Uterus (tissue), 4 donors: ENCODE data around the gene MBD5. TPM values are rescaled to one million over a fixed set of nuclear protein-coding genes. Genes with fewer than 3 reads are reported as not detected.

ENCODE experiments used
- DNase-seq, 2 donors: peaks; one replicate each; pipeline ENCODE4 v3.0.0-alpha.2; 2019 to 2020
- H3K27ac ChIP-seq, 2 donors: fragments of 200-600 bp; sonication (generic); 1 replicate in 1 of 2; 2 replicates in 1 of 2; pipeline ENCODE4 v1.5.1; 2016 to 2018
- H3K27me3 ChIP-seq, 2 donors: fragments of 200-600 bp; sonication (generic); one replicate each; pipeline ENCODE4 v1.5.1; 2018 to 2019; ENCODE audit warnings: control low read depth in 1 of 2
- H3K36me3 ChIP-seq, 2 donors: fragments of 200-600 bp; sonication (generic); one replicate each; pipeline ENCODE4 v1.5.1; 2019; ENCODE audit warnings: control low read depth in 1 of 2
- H3K4me1 ChIP-seq, 2 donors: fragments of 200-600 bp; sonication (generic); one replicate each; pipeline ENCODE4 v1.5.1; 2018 to 2019; ENCODE audit warnings: control low read depth in 1 of 2
- H3K4me3 ChIP-seq, 2 donors: fragments of 200-600 bp; sonication (generic); 1 replicate in 1 of 2; 2 replicates in 1 of 2; pipeline ENCODE4 v1.5.1; 2018 to 2019; ENCODE audit warnings: mild to moderate bottlenecking in 1 of 2
- H3K9me3 ChIP-seq, 2 donors: fragments of 200-600 bp; sonication (generic); one replicate each; pipeline ENCODE4 v1.5.1; 2019; ENCODE audit warnings: control low read depth in 1 of 2
- CTCF ChIP-seq, 4 experiments: fragments of 200-600 bp in 2 of 4; fragments of 450-650 bp in 2 of 4; sonication (generic) in 2 of 4; IDR thresholded peaks; one replicate each; pipeline ENCODE4 v1.5.1; 2016 to 2019; ENCODE audit warnings: antibody characterized with exemption in 4 of 4, mild to moderate bottlenecking in 2 of 4, moderate library complexity in 1 of 4
- POLR2A ChIP-seq, 2 donors: fragments of 450-650 bp; IDR thresholded peaks; one replicate each; pipeline ENCODE4 v1.6.1; 2016; ENCODE audit warnings: antibody characterized with exemption in 2 of 2, mild to moderate bottlenecking in 1 of 2, moderate library complexity in 1 of 2
- intact Hi-C: fragments of 100-400 bp; cut with DNase I; formaldehyde crosslinking; loops from one replicate; pipeline ENCODE4 v1.15.1; 2023; ENCODE audit warnings: low total_unique reads
- total RNA-seq, 4 donors: library from RNA; depleted of rRNA in 3 of 4; stranded (reverse); fragments of >200 nt in 3 of 4; gene quantifications; one replicate each; pipeline versions ENCODE4 v1.1.0 to v1.2.4, GENCODE V29; 2014 to 2023
- donor health status: DM: yes; HTN: yes; CAD: no.

The MBD5 gene
- total RNA-seq, 4 donors from 2014 or later = 17.4 to 77.9 (median 51.5) TPM

DNA sequence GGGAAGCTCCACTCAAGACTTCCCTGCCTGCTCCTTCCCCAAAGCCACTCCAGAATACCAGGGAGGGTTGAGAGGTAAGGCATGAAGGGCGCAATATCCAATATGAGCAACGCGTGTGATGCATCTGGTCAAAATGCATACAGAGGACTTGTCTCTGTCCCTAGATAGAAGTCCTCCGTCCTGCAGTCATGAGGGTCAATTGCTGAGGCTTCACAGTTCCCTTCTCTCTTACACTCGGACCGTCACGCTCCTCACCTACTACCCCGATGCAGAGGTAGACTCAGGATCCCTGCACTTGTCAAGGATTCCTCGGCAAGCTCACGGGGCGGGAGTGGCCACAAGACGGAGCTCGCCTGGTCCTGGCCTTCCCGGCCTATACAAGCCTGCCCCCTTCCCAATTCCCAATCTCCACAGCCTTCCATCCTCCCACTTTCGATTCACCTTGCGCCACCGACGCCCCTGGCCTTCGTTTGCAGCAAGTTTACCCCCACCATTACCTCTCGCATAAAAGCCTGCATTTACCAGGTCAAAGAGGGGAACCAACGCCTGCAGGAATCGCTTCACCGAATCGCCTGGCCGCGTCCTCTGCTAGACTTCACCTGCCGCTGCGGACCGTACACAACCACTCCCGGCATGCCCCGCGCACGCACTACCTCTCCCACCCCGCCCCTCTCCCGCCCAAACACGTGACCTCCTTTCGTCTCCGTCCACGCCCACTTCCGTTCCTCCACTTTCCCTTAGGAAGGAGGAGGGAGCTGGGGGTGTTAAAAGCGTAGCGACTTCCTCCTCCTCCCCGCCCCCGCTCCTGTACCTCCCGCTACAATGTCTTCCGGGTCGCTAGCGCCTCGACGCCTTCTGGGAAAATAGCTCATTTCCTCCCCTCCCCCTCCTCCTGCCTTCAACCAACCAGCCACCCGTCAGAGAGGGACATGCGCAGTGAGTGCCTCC is 506 bp upstream of the MBD5 start, which contains the start of gene ORC4:
Gene ORC4, minus strand, starts transcription at position 627 of the 948 bp plus-strand sequence. CDS start 44,779 bp downstream, outside the sequence.
- H3K27ac ChIP-seq = peak within 1 kb of the TSS; percentile 97
- H3K36me3 ChIP-seq = no peaks in the 10 kb centered on the region
- no peaks in the 10 kb centered on the region for H3K9me3 ChIP-seq
- intact Hi-C loops = no loop called here
- H3K4me1 ChIP-seq = peaks cover 0 to 15% of the 10 kb centered on the region in 2 donors
- H3K4me3 ChIP-seq = peak within 1 kb of the TSS; percentile 80 to 98
- peak; percentile 97 to 99 for DNase-seq
- H3K27me3 ChIP-seq = no peaks in the 10 kb centered on the region
- TF ChIP-seq CTCF (IDR thresholded peaks at IDR 0.05) (peak; percentile 2 to 29 (median 16)), POLR2A (IDR thresholded peaks at IDR 0.05) (peak; percentile 49 to 65)

DNA sequence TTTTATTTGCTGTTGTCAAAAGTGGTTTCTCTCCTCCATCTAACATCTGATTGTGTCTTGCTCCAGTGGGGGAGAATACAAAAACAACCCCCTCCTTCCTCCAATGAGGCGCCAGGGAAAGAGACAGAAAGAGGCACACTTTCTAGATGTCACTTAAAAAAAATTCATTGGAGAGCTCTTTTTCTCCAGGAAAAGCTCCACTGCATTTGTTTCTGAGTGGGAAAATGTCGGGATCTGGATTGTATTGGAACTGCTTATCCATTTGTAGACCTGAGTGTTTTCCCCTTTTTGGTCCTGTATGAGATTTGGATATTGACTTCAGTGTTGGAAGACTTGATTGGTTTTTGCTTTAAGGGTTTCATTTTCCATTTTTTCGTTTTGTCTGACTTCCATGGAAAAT is 995 bp downstream of the MBD5 start:
- intact Hi-C loops = no loop called here
- DNase-seq = no peak
- Histone ChIP-seq H3K27me3 (no peaks in the 10 kb centered on the region), H3K27ac (peak overlapping the region; percentile 97), H3K4me1 (peaks cover 0 to 15% of the 10 kb centered on the region in 2 donors), H3K4me3 (peak overlapping the region; percentile 80 to 98), H3K36me3 (no peaks in the 10 kb centered on the region), H3K9me3 (no peaks in the 10 kb centered on the region)
- TF ChIP-seq POLR2A (IDR thresholded peaks at IDR 0.05) (no peak), CTCF (IDR thresholded peaks at IDR 0.05) (no peak)

DNA sequence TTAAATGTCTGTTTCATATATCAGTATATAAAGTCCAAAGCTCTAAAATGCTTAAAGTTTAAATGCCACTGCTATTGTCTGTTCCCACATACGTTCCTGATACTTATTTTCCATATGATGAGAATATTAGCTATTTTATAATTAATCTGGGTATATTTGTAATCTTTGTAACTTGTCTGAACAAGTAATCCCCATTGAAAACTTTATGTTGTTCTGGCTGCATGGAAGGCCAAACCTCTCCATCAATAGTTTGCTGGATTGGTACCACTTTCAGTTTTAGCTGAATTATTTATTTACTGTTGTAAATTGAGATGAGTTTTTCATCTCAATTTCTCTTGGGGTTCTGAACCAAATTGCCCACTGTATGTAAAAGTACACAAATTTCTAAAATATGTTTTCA is 1.5 kb downstream of the MBD5 start:
- peak overlapping the region in 1 of 2 donors; percentile 98 for H3K4me3 ChIP-seq
- peaks cover 0 to 15% of the 10 kb centered on the region in 2 donors for H3K4me1 ChIP-seq
- intact Hi-C loops = no loop called here
- H3K9me3 ChIP-seq = no peaks in the 10 kb centered on the region
- TF ChIP-seq POLR2A (IDR thresholded peaks at IDR 0.05) = no peak
- TF ChIP-seq CTCF (IDR thresholded peaks at IDR 0.05) = no peak
- H3K36me3 ChIP-seq = no peaks in the 10 kb centered on the region
- no peaks in the 10 kb centered on the region for H3K27me3 ChIP-seq
- H3K27ac ChIP-seq = no peak overlapping the region
- no peak for DNase-seq

- intact Hi-C loops = no loop called here
- DNase-seq = no peak
- no peak for TF ChIP-seq POLR2A (IDR thresholded peaks at IDR 0.05)
- TF ChIP-seq CTCF (IDR thresholded peaks at IDR 0.05) = no peak
- no peak overlapping the region for H3K27ac ChIP-seq
- H3K9me3 ChIP-seq = no peaks in the 10 kb centered on the region
- peaks cover 0 to 15% of the 10 kb centered on the region in 2 donors for H3K4me1 ChIP-seq
- no peaks in the 10 kb centered on the region for H3K36me3 ChIP-seq
- H3K4me3 ChIP-seq = no peak overlapping the region
- no peaks in the 10 kb centered on the region for H3K27me3 ChIP-seq
Measured at GRCh38 chr2:148022882-148023281, 2.0 kb downstream of the MBD5 start.

DNA sequence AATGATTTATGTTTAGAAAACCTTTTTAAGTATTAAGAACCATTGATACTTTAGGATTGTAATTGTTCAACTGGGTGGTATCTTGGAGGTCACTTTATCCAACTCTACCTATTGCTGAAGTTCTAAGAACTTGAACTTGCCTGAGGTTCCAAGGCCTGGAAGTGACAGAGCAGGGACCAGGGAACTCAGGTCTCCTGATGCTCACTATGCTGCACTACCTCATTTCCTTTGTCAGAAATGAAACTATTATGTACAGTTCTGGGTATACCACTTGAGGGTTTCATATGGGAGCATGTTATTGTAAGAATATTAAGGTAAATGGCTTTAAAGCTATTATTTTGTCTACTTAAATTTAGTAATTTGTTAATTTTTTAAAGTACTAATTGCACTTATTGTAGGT is 3.0 kb downstream of the MBD5 start:
- no peak for DNase-seq
- peaks cover 0 to 15% of the 10 kb centered on the region in 2 donors for H3K4me1 ChIP-seq
- TF ChIP-seq CTCF (IDR thresholded peaks at IDR 0.05) = no peak
- no peak for TF ChIP-seq POLR2A (IDR thresholded peaks at IDR 0.05)
- no peaks in the 10 kb centered on the region for H3K27me3 ChIP-seq
- H3K27ac ChIP-seq = no peak overlapping the region
- H3K4me3 ChIP-seq = no peak overlapping the region
- intact Hi-C loops = no loop called here
- no peaks in the 10 kb centered on the region for H3K9me3 ChIP-seq
- H3K36me3 ChIP-seq = no peaks in the 10 kb centered on the region
